HepG2 (cell line): ENCODE results near the gene APOL4. TPM values are rescaled to one million over a fixed set of nuclear protein-coding genes. Genes with fewer than 3 reads are reported as not detected.

Experiments
- GATAD1 ChIP-seq: IDR thresholded peaks from 2 replicates; pipeline ENCODE4 v1.6.1; 2016; ENCODE audit warnings: missing genetic modification reagents, missing compliant biosample characterization
- GMEB1 ChIP-seq: sonication (generic); formaldehyde crosslinking; IDR thresholded peaks from 2 replicates; pipeline ENCODE4 v1.5.1; 2020; ENCODE audit warnings: missing genetic modification reagents, mild to moderate bottlenecking, borderline replicate concordance
- IRX3 ChIP-seq: sonication (generic); formaldehyde crosslinking; IDR thresholded peaks from 2 replicates; pipeline ENCODE4 v1.8.1; 2023; ENCODE audit warnings: mild to moderate bottlenecking, low read depth, missing genetic modification reagents, borderline replicate concordance
- KDM5B ChIP-seq: sonication (generic); formaldehyde crosslinking; IDR thresholded peaks from 2 replicates; pipeline ENCODE4 v1.4.0; 2020; ENCODE audit warnings: missing genetic modification reagents, mild to moderate bottlenecking, borderline replicate concordance
- MTA1 ChIP-seq: sonication (generic); formaldehyde crosslinking; IDR thresholded peaks from 2 replicates; pipeline ENCODE4 v1.4.0; 2020; ENCODE audit warnings: missing genetic modification reagents, mild to moderate bottlenecking, borderline replicate concordance
- SRF ChIP-seq: IDR thresholded peaks from 2 replicates; pipeline ENCODE4 v1.6.1; 2011; ENCODE audit warnings: mild to moderate bottlenecking, low read depth, low read length, moderate library complexity
- THAP9 ChIP-seq: sonication (generic); formaldehyde crosslinking; IDR thresholded peaks from 2 replicates; pipeline ENCODE4; 2020; ENCODE audit warnings: missing genetic modification reagents, mild to moderate bottlenecking, borderline replicate concordance
- THRA ChIP-seq: sonication (generic); formaldehyde crosslinking; IDR thresholded peaks from 2 replicates; pipeline ENCODE4 v1.4.0; 2020; ENCODE audit warnings: missing genetic modification reagents, borderline replicate concordance
- ZNF260 ChIP-seq: sonication (generic); formaldehyde crosslinking; IDR thresholded peaks from 2 replicates; pipeline ENCODE4 v1.4.0; 2020; ENCODE audit warnings: missing genetic modification reagents, low read depth, mild to moderate bottlenecking, borderline replicate concordance
- ZNF281 ChIP-seq: sonication (generic); formaldehyde crosslinking; IDR thresholded peaks from 2 replicates; pipeline ENCODE4 v1.4.0; 2020; ENCODE audit warnings: missing genetic modification reagents, borderline replicate concordance
- ZNF687 ChIP-seq: sonication (generic); formaldehyde crosslinking; IDR thresholded peaks from 2 replicates; pipeline ENCODE4 v1.5.1; 2020; ENCODE audit warnings: mild to moderate bottlenecking, missing genetic modification reagents, moderate library complexity
- ZNF709 ChIP-seq: sonication (generic); formaldehyde crosslinking; IDR thresholded peaks from 2 replicates; pipeline ENCODE4 v1.5.0; 2020; ENCODE audit warnings: mild to moderate bottlenecking, missing genetic modification reagents
- ZNF740 ChIP-seq: sonication (generic); formaldehyde crosslinking; IDR thresholded peaks from 2 replicates; pipeline ENCODE4 v1.4.0; 2020; ENCODE audit warnings: missing genetic modification reagents
- polyA plus RNA-seq, 8 experiments: library from polyadenylated mRNA; depleted of rRNA in 3 of 8; stranded (reverse) in 7 of 8; unstranded in 1 of 8; fragments of >200 nt; fragmentation: Illumina TruSeq in 4 of 8; extraction: Trizol in 4 of 8; gene quantifications; 2 replicates each; pipeline versions ENCODE4 v1.2.1 to v1.2.3, GENCODE V29; 2011 to 2016; ENCODE audit warnings: low read depth in 4 of 8, missing spikeins in 1 of 8, mixed read lengths in 1 of 8; ENCODE audit not compliant: insufficient read depth in 1 of 8
- total RNA-seq, 5 experiments: library from RNA; depleted of rRNA; stranded (reverse); fragments of >200 nt; fragmentation: Illumina TruSeq; extraction: Trizol; gene quantifications; 2 replicates each; pipeline ENCODE4 v1.2.3, GENCODE V29; 2016; ENCODE audit warnings: low read depth in 1 of 5

The APOL4 gene
- total and polyA plus RNA-seq, 2 of the 13 experiments (the other 11 are each of a cell fraction or from before 2014, with no cell fraction given): 0.77 to 2.8 TPM

- TF ChIP-seq ZNF740 (CRISPR knock-in tag): peak; percentile 75; the same call in 1 of the 2 replicates
- no peak for TF ChIP-seq SRF
- no peak for TF ChIP-seq GMEB1 (CRISPR knock-in tag)
- TF ChIP-seq MTA1 (CRISPR knock-in tag): peak; percentile 43; the same call in 1 of the 2 replicates
- TF ChIP-seq ZNF281 (CRISPR knock-in tag): peak; percentile 96
- TF ChIP-seq ZNF260 (CRISPR knock-in tag): no peak
- TF ChIP-seq THRA (CRISPR knock-in tag): no peak
- no peak for TF ChIP-seq THAP9 (CRISPR knock-in tag)
- TF ChIP-seq ZNF687 (CRISPR knock-in tag): peak; percentile 75
- TF ChIP-seq IRX3 (CRISPR knock-in tag): no peak
- no peak for TF ChIP-seq GATAD1
- no peak for TF ChIP-seq ZNF709 (CRISPR knock-in tag)
- no peak for TF ChIP-seq KDM5B
These were observed 44.8 kb downstream of the APOL4 start (continued) for GRCh38 chr22:36156515-36157419.
